GDM1 (cell line): ENCODE measurements around the gene ZNF79.
"Not testable (repeated sequence)": the region's sequence is repeated elsewhere in the genome, so short reads cannot be mapped to it uniquely, and the experiment has no call there.

Source experiments
- DNase-seq: peaks from one replicate; lab custom pipeline; 2025; lab: John Stamatoyannopoulos, UW

ZNF79 gene

GRCh38 chr9:127457191-127457878, 33.2 kb downstream of the ZNF79 start:
- no peak for DNase-seq

GRCh38 chr9:127458921-127459320, 34.7 kb downstream of the ZNF79 start:
- no peak for DNase-seq

- no peak for DNase-seq
These were observed 39.2 kb downstream of the ZNF79 start for GRCh38 chr9:127463382-127463781.

GRCh38 chr9:127463911-127464310, 39.7 kb downstream of the ZNF79 start:
- no peak for DNase-seq

- DNase-seq: not testable (repeated sequence)
These were observed 42.3 kb downstream of the ZNF79 start for GRCh38 chr9:127466407-127466917.

- DNase-seq: no peak
These were observed 43.4 kb downstream of the ZNF79 start for GRCh38 chr9:127467621-127468020.

GRCh38 chr9:127470662-127471061, 46.5 kb downstream of the ZNF79 start:
- no peak for DNase-seq

- no peak for DNase-seq
These were observed 49.3 kb downstream of the ZNF79 start for GRCh38 chr9:127473501-127473900.

- DNase-seq: no peak
These were observed 49.8 kb downstream of the ZNF79 start for GRCh38 chr9:127473932-127474331.

GRCh38 chr9:127474592-127474991, 50.4 kb downstream of the ZNF79 start:
- no peak for DNase-seq

GRCh38 chr9:127479507-127480081, 55.4 kb downstream of the ZNF79 start:
- DNase-seq: no peak

- DNase-seq: no peak
These were observed 58.5 kb downstream of the ZNF79 start for GRCh38 chr9:127482662-127483061.

- DNase-seq: no peak
These were observed 61.8 kb downstream of the ZNF79 start for GRCh38 chr9:127485995-127486394.

- DNase-seq: no peak
These were observed 64.8 kb downstream of the ZNF79 start for GRCh38 chr9:127488946-127489345.

GRCh38 chr9:127489471-127490115, 65.4 kb downstream of the ZNF79 start:
- DNase-seq: no peak

- no peak for DNase-seq
These were observed 66.5 kb downstream of the ZNF79 start for GRCh38 chr9:127490535-127491230.

GRCh38 chr9:127491516-127491915, 67.3 kb downstream of the ZNF79 start:
- DNase-seq: no peak

- no peak for DNase-seq
These were observed 68.4 kb downstream of the ZNF79 start for GRCh38 chr9:127492616-127493015.

GRCh38 chr9:127493592-127494303, 69.6 kb downstream of the ZNF79 start:
- DNase-seq: no peak

- no peak for DNase-seq
These were observed 70.1 kb downstream of the ZNF79 start for GRCh38 chr9:127494304-127494702.
